Measurements from ENCODE around the gene XAGE3.

DNA sequence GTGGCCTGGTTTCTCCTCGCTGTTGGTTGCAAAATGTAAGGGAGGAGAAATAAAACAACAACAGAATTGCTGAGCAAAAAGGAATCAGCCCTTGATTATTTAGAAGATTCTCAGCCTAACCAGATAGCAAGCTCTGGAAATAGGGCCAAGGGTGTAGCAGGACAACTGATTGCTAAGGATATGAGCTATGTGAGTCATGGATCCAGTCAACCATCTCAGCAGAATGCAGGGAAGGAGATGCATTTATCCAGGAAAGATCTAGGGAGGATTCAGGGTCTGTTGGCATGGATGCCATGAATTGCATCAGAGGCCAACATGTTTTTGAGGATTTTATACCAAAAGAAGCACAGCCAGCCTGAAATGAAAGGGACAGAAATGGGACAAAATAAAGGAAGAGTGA is 2.2 kb upstream of the XAGE3 start:
- TF ChIP-seq, protein P1, sequence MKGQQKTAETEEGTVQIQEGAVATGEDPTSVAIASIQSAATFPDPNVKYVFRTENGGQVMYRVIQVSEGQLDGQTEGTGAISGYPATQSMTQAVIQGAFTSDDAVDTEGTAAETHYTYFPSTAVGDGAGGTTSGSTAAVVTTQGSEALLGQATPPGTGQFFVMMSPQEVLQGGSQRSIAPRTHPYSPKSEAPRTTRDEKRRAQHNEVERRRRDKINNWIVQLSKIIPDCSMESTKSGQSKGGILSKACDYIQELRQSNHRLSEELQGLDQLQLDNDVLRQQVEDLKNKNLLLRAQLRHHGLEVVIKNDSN (IDR thresholded peaks at IDR 0.05): no peak
- no peak for TF ChIP-seq EP300 (IDR thresholded peaks at IDR 0.05; ENCODE audit: borderline replicate concordance)
- TF ChIP-seq, protein P2, sequence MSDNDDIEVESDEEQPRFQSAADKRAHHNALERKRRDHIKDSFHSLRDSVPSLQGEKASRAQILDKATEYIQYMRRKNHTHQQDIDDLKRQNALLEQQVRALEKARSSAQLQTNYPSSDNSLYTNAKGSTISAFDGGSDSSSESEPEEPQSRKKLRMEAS (IDR thresholded peaks at IDR 0.05): no peak
- no peak for TF ChIP-seq NFIC (IDR thresholded peaks at IDR 0.05)
- TF ChIP-seq, protein P3, sequence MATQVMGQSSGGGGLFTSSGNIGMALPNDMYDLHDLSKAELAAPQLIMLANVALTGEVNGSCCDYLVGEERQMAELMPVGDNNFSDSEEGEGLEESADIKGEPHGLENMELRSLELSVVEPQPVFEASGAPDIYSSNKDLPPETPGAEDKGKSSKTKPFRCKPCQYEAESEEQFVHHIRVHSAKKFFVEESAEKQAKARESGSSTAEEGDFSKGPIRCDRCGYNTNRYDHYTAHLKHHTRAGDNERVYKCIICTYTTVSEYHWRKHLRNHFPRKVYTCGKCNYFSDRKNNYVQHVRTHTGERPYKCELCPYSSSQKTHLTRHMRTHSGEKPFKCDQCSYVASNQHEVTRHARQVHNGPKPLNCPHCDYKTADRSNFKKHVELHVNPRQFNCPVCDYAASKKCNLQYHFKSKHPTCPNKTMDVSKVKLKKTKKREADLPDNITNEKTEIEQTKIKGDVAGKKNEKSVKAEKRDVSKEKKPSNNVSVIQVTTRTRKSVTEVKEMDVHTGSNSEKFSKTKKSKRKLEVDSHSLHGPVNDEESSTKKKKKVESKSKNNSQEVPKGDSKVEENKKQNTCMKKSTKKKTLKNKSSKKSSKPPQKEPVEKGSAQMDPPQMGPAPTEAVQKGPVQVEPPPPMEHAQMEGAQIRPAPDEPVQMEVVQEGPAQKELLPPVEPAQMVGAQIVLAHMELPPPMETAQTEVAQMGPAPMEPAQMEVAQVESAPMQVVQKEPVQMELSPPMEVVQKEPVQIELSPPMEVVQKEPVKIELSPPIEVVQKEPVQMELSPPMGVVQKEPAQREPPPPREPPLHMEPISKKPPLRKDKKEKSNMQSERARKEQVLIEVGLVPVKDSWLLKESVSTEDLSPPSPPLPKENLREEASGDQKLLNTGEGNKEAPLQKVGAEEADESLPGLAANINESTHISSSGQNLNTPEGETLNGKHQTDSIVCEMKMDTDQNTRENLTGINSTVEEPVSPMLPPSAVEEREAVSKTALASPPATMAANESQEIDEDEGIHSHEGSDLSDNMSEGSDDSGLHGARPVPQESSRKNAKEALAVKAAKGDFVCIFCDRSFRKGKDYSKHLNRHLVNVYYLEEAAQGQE (IDR thresholded peaks at IDR 0.05; ENCODE audit: low read depth): no peak
- TF ChIP-seq EGR1 (IDR thresholded peaks at IDR 0.05): no peak
- no peak for TF ChIP-seq TAF1 (IDR thresholded peaks at IDR 0.05; ENCODE audit: low read depth)
- TF ChIP-seq TEAD4 (IDR thresholded peaks at IDR 0.05): no peak
- TF ChIP-seq TCF12 (IDR thresholded peaks at IDR 0.05; ENCODE audit: low read depth): no peak
- TF ChIP-seq YY1 (IDR thresholded peaks at IDR 0.05; ENCODE audit: low read depth): no peak
- TF ChIP-seq CEBPB (IDR thresholded peaks at IDR 0.05): no peak
- TF ChIP-seq ZBTB7A (IDR thresholded peaks at IDR 0.05; ENCODE audit: low read depth): no peak
